Measurements from ENCODE around the gene UBE2Z. TPM values are rescaled to one million over a fixed set of nuclear protein-coding genes. Genes with fewer than 3 reads are reported as not detected.

The UBE2Z gene
- total and polyA plus RNA-seq, 2 of the 4 experiments (the other 2 are of a cell fraction): 68.5 to 126 TPM

GRCh38 chr17:48930435-48930873 lies 22.2 kb downstream of the UBE2Z start:
- no peak for TF ChIP-seq USF2 (IDR thresholded peaks at IDR 0.05; ENCODE audit: low read depth, low read length)
- TF ChIP-seq RFX5 (IDR thresholded peaks at IDR 0.05; ENCODE audit: low read depth, low read length): no peak
- no peak for TF ChIP-seq FOS (IDR thresholded peaks at IDR 0.05; ENCODE audit: low read depth, low read length)
- no peak for TF ChIP-seq NFE2L2 (IDR thresholded peaks at IDR 0.05; ENCODE audit: low read depth, low read length)
- no peak for TF ChIP-seq CEBPB (IDR thresholded peaks at IDR 0.05; ENCODE audit: low read depth, low read length)
- TF ChIP-seq RAD21 (IDR thresholded peaks at IDR 0.05; ENCODE audit: low read length): no peak
- TF ChIP-seq MAFK (IDR thresholded peaks at IDR 0.05; ENCODE audit: low read depth, low read length): no peak
- TF ChIP-seq SMC3 (IDR thresholded peaks at IDR 0.05; ENCODE audit: low read depth, low read length): no peak
- TF ChIP-seq CHD1 (IDR thresholded peaks at IDR 0.05; ENCODE audit: low read depth, low read length): no peak
- no peak for TF ChIP-seq RCOR1 (IDR thresholded peaks at IDR 0.05; ENCODE audit: insufficient replicate concordance, low read length)
- no peak for TF ChIP-seq MXI1 (IDR thresholded peaks at IDR 0.05; ENCODE audit: borderline replicate concordance, low read depth, low read length)
- no peak for TF ChIP-seq BHLHE40 (IDR thresholded peaks at IDR 0.05; ENCODE audit: low read depth, low read length)
- TF ChIP-seq ELK1 (IDR thresholded peaks at IDR 0.05; ENCODE audit: borderline replicate concordance, low read depth, low read length): no peak
- no peak for TF ChIP-seq MAZ (IDR thresholded peaks at IDR 0.05; ENCODE audit: borderline replicate concordance, low read depth, low read length)
- no peak for TF ChIP-seq POLR2A (IDR thresholded peaks at IDR 0.05; ENCODE audit: low read depth, low read length)
- TF ChIP-seq CTCF (conservative IDR thresholded peaks at IDR 0.05; ENCODE audit: low read depth, low read length): no peak

More at GRCh38 chr17:48930435-48930873, 22.2 kb downstream of the UBE2Z start:
- no peak overlapping the region for H3K9ac ChIP-seq (ENCODE audit: low read depth, low read length)
- peaks cover 13% of the 10 kb centered on the region for H3K9me1 ChIP-seq (ENCODE audit: insufficient read depth, low read length)
- H3K27me3 ChIP-seq (ENCODE audit: control insufficient read depth, insufficient read depth, low read length): no peaks in the 10 kb centered on the region
- dilution Hi-C loops (cut with HindIII; ENCODE audit: low sequenced_read_pairs, unreplicated experiment): no loop called here
- H4K91ac ChIP-seq (ENCODE audit: insufficient read depth, low read depth, low read length): no peak overlapping the region
- intact Hi-C loops (cut with micrococcal nuclease): no loop called here
- no peak overlapping the region for H3K4me3 ChIP-seq (ENCODE audit: insufficient read depth, low read depth, low read length)
- no peak overlapping the region for H2BK5ac ChIP-seq (ENCODE audit: low read depth, low read length, poor library complexity, severe bottlenecking)
- peaks cover 18 to 50% of the 10 kb centered on the region in 2 experiments; a peak in 3 of 4 replicates for H3K79me1 ChIP-seq (ENCODE audit: low read depth in 1 of 2, low read length in 2 of 2)
- H4K20me1 ChIP-seq (ENCODE audit: insufficient read depth, low read length): peaks cover 45% of the 10 kb centered on the region
- ChIA-PET CTCF (interaction anchor here (0.7 kb wide), 1 partner anchor 73 kb away, joined by 3 read pairs; no protein-coding TSS in a partner anchor), POLR2A (ENCODE audit: unreplicated experiment) (no interaction called here)
- H2AFZ ChIP-seq (replicated peaks; ENCODE audit: low read length, poor library complexity): no peak overlapping the region
- H3K27ac ChIP-seq (ENCODE audit: insufficient read depth, low read length): no peak overlapping the region
- no peaks in the 10 kb centered on the region for H3K9me3 ChIP-seq (ENCODE audit: control insufficient read depth, insufficient read depth, low read length)
- no peaks in the 10 kb centered on the region; the same call in 1 of the 2 replicates for H3K4me1 ChIP-seq (ENCODE audit: control insufficient read depth, insufficient read depth, low read length)
- H3K56ac ChIP-seq (ENCODE audit: extremely low read depth, insufficient read depth, low read length): no peak overlapping the region
- no peak overlapping the region for H2AK5ac ChIP-seq (ENCODE audit: low read depth, low read length)
- in situ Hi-C loops (cut with MboI; ENCODE audit: low sequenced_read_pairs): no loop called here
- no peak for ATAC-seq (ENCODE audit: low read depth)
- no peak overlapping the region for H2AK9ac ChIP-seq (replicated peaks; ENCODE audit: low read depth, low read length, poor library complexity)
- H3K4me2 ChIP-seq (ENCODE audit: low read depth, low read length): no peak overlapping the region
- H2BK15ac ChIP-seq (ENCODE audit: low read depth, low read length): no peak overlapping the region
- H4K5ac ChIP-seq (ENCODE audit: low read depth, low read length): no peak overlapping the region
- no peak overlapping the region for H2BK120ac ChIP-seq (ENCODE audit: low read depth, low read length)
- no peak overlapping the region for H3K23ac ChIP-seq (ENCODE audit: low read depth, low read length)
- H3K4ac ChIP-seq (ENCODE audit: low read depth, low read length): no peak overlapping the region
- no peak overlapping the region for H2BK20ac ChIP-seq (ENCODE audit: low read depth, low read length)
- no peak overlapping the region for H3K14ac ChIP-seq (replicated peaks; ENCODE audit: low read depth, low read length)
- H4K8ac ChIP-seq (ENCODE audit: low read depth in 2 of 2, low read length in 2 of 2): no peak overlapping the region
- peaks cover 71% of the 10 kb centered on the region for H3K36me3 ChIP-seq (ENCODE audit: control insufficient read depth, insufficient read depth, low read length)
- no CpG with 5 or more reads among the region's 3 CpGs for WGBS, 2 experiments (ENCODE audit: extremely low coverage in 2 of 2, insufficient read length in 1 of 2)
- no peak for DNase-seq
- H3K18ac ChIP-seq (ENCODE audit: low read depth, low read length): no peak overlapping the region
- no TSS peak for BruUV-seq (replicated peaks)

Measured in IMR-90 (cell line).